ENCODE data around the gene PPFIA1.

Gene PPFIA1

DNA sequence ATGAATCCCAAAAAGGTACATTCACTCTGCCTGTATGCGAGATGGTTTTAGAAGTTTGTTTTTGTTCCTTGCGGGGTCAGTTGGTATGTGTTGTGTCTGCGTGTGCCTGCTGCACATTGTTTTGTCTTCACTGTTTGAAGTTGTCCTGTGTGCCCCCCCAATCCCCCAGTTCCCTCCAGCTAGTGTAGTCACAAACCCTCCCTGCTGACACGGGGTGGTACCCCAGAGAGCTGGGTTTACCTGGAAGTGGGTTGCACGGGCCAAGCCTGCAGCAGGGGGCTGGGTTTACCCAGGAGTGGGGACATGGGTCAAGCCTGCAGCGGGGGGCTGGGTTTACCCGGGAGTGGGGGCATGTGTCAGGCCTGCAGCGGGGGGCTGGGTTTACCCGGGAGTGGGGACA, 150.0 kb downstream of the PPFIA1 start:
- ChIA-PET POLR2A (ENCODE audit: low non-redundant PET) (no interaction called here), CTCF (no interaction called here)
- no peak for TF ChIP-seq CTCF (conservative IDR thresholded peaks at IDR 0.05; ENCODE audit: low read depth)
- DNase-seq (ENCODE audit: low spot score) = no peak
- H3K27ac ChIP-seq = no peak overlapping the region

DNA sequence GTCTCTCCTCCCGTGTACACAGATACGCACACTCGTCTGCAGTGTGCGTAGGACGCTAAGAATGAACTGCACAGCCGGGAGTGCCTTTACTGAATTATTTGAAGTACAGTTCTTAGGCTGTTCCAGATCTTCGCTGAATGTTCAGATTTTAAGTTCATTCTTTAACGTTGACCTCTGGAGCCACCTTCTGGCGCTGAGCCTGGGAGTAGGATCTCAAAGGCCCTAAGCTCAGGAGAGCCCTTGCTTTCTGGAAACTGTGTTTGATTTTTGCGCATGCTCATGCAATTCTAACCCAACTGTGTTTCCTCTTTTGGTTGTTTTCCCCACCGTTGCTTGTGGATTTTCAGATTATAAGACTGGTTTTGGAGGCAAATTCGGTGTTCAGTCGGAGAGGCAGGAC, 150.6 kb downstream of the PPFIA1 start:
- ChIA-PET CTCF (no interaction called here), POLR2A (ENCODE audit: low non-redundant PET) (no interaction called here)
- TF ChIP-seq CTCF (conservative IDR thresholded peaks at IDR 0.05; ENCODE audit: low read depth) = no peak
- DNase-seq (ENCODE audit: low spot score) = no peak
- no peak overlapping the region for H3K27ac ChIP-seq

GRCh38 chr11:70422692-70423522, 152.4 kb downstream of the PPFIA1 start:
- CTCF ChIA-PET = interaction anchor here (1.0 kb wide), 1 partner anchor 44 kb away, joined by 3 read pairs; no protein-coding TSS in a partner anchor
- POLR2A ChIA-PET (ENCODE audit: low non-redundant PET) = no interaction called here
- TF ChIP-seq CTCF (conservative IDR thresholded peaks at IDR 0.05; ENCODE audit: low read depth) = no peak
- no peak overlapping the region for H3K27ac ChIP-seq
- DNase-seq (ENCODE audit: low spot score) = no peak

GRCh38 chr11:70423523-70424505, 153.3 kb downstream of the PPFIA1 start:
- H3K27ac ChIP-seq = no peak overlapping the region
- DNase-seq (ENCODE audit: low spot score) = no peak
- ChIA-PET POLR2A (ENCODE audit: low non-redundant PET) (no interaction called here), CTCF (interaction anchor here (1.0 kb wide), 1 partner anchor 45 kb away, joined by 3 read pairs; no protein-coding TSS in a partner anchor)
- no peak for TF ChIP-seq CTCF (conservative IDR thresholded peaks at IDR 0.05; ENCODE audit: low read depth)

DNA sequence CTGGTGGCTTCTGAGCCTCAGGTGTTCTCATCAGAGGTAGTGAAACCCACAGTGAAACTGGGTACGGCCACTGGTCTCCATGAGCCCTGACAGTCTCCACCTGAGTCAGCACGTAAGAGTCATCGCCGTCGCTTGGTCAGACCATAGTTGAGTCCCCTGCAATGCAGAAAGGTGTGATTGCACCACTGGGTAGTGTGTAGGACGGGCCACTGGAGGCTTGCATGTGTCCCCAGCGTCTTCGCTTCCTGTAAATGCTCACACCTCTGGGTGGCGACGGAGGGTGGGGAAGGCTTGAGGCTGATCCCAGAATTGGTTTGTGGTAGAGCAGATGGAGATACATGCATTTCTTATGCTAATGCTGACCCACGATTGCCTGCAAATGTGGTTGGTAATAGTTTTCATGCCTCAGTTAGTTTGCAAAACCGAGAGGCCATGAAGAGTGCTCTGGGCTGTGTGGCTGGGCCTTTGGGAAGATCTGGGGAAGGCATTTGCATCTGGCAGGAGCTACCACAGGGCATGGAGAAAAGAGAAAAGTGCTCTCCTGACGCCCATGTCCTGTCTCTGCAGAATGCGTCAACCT, 154.4 kb downstream of the PPFIA1 start:
- TF ChIP-seq CTCF (conservative IDR thresholded peaks at IDR 0.05; ENCODE audit: low read depth) = no peak
- CTCF ChIA-PET = interaction anchor here (0.8 kb wide), 1 partner anchor 1628 kb away, joined by 3 read pairs; no protein-coding TSS in a partner anchor
- POLR2A ChIA-PET (ENCODE audit: low non-redundant PET) = no interaction called here
- DNase-seq (ENCODE audit: low spot score) = no peak
- H3K27ac ChIP-seq = no peak overlapping the region; the same call in 1 of the 2 replicates

DNA sequence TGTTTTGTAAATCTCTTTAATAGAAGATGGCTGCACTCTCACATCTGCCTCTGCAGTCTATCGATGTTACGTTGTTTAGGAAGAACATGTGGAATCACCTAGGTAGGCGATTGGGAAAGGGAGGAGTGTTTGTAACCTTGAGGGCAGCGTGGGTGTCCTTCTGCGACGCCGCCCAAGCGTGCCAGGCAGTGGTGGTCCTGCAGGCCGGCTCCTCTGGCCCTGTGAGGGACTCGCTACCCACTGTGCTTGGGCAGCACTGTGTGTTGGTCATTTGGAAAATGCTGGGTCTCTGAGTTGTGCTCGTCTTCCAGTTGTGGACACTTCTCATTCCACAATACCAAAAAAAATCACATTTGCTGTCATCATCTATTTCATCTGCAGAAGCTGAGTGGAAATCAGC, 156.9 kb downstream of the PPFIA1 start:
- CTCF ChIA-PET = no interaction called here
- no peak for DNase-seq (ENCODE audit: low spot score)
- TF ChIP-seq CTCF (conservative IDR thresholded peaks at IDR 0.05; ENCODE audit: low read depth) = no peak
- POLR2A ChIA-PET (ENCODE audit: low non-redundant PET) = no interaction called here
- H3K27ac ChIP-seq = no peak overlapping the region

Measured in RWPE1 (cell line).